Fibroblast of the aortic adventitia (primary cell): Measurements from ENCODE around the gene KRT33B. TPM values are rescaled to one million over a fixed set of nuclear protein-coding genes. Genes with fewer than 3 reads are reported as not detected.

ENCODE experiments used
- DNase-seq: peaks from one replicate; pipeline ENCODE4 v3.0.0-alpha.2; 2010; ENCODE audit warnings: low read depth
- H3K4me3 ChIP-seq: 2 replicates; pipeline ENCODE4 v1.5.1; 2011; ENCODE audit warnings: low read depth, mild to moderate bottlenecking, control low read depth, low read length, moderate library complexity
- CTCF ChIP-seq: IDR thresholded peaks from 2 replicates; pipeline ENCODE4 v1.5.1; 2011; ENCODE audit warnings: mild to moderate bottlenecking, low read length, control low read depth, inconsistent platforms; ENCODE audit not compliant: insufficient read depth
- total RNA-seq: library from RNA; depleted of rRNA; stranded (reverse); fragments of >200 nt; gene quantifications from 2 replicates; pipeline ENCODE4 v1.2.3, GENCODE V29; 2012; ENCODE audit warnings: low replicate concordance

The KRT33B gene
- total RNA-seq, 1 donor: not detected

GRCh38 chr17:41333098-41333497 lies 36.5 kb downstream of the KRT33B start:
- DNase-seq: no peak
- no peak for TF ChIP-seq CTCF
- H3K4me3 ChIP-seq: no peak overlapping the region

GRCh38 chr17:41332239-41332638 lies 37.4 kb downstream of the KRT33B start:
- H3K4me3 ChIP-seq: no peak overlapping the region
- no peak for TF ChIP-seq CTCF
- no peak for DNase-seq

GRCh38 chr17:41331606-41332005 lies 38.0 kb downstream of the KRT33B start:
- no peak for DNase-seq
- H3K4me3 ChIP-seq: no peak overlapping the region
- TF ChIP-seq CTCF: no peak

GRCh38 chr17:41329279-41329948 lies 40.2 kb downstream of the KRT33B start:
- peak; percentile 43 for DNase-seq
- H3K4me3 ChIP-seq: no peak overlapping the region
- peak; percentile 87 for TF ChIP-seq CTCF

- no peak for DNase-seq
- H3K4me3 ChIP-seq: no peak overlapping the region
- no peak for TF ChIP-seq CTCF
Measured at GRCh38 chr17:41328207-41328606, 41.4 kb downstream of the KRT33B start.

- no peak for TF ChIP-seq CTCF
- DNase-seq: no peak
- H3K4me3 ChIP-seq: no peak overlapping the region
Measured at GRCh38 chr17:41327411-41328120, 42.0 kb downstream of the KRT33B start.
